ENCODE results near the gene SLC2A5.

The SLC2A5 gene

DNA sequence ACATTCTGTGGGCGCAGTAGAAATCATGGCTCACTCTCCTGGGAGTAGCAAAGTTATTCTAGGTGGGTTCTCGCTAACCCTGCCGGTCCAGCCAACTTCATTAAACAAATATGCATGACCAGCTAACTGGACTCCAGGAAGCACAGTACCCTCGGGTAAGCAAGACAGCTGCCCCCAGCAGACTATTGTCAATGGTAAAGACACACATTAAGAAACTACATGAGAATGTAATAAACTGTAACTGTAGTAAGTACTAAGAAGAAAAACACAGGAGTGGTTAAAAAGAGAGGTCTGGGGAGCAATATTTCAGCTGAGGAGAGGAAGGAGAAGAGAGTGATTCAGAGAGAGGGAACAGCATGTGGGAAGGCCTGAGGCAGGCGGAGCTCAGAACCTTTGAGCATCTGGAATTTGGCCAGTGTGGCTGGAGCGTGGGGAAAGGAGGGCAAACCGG lies 7.4 kb downstream of the SLC2A5 start:
- no peak for DNase-seq (ENCODE audit: low read depth)

DNA sequence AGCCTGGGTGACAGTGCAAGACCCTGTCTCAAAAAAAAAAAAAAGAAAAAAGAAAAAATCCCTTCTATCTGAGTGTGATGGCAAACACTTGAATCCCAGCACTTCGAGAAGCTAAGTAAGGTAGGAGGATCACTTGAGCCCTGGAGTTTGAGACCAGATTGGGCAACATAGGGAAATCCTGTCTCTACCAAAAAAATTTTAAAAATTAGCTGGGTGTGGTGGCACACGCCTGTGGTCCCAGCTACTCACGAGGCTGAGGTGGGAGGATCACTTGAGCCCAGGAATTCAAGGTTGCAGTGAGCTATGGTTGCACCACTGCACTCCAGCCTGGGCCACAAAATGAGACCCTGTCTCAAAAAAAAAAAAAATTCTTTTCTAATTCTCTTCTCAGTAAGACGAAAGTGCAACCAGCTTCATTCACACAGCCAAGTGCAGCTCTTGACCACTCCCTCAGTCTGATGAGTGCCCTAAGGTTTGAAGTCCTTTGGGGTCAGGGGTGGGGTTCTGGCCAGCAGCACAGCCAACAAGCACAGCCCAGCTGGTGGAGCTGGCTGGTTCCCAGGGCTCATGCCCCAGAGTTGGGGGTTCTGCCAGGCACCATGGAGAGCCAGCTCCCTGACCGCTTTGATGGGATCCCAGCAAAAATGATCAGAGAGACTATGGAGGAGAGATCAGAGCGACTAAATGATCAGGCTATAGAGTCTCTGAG lies 8.0 kb downstream of the SLC2A5 start:
- no peak for DNase-seq (ENCODE audit: low read depth)

DNA sequence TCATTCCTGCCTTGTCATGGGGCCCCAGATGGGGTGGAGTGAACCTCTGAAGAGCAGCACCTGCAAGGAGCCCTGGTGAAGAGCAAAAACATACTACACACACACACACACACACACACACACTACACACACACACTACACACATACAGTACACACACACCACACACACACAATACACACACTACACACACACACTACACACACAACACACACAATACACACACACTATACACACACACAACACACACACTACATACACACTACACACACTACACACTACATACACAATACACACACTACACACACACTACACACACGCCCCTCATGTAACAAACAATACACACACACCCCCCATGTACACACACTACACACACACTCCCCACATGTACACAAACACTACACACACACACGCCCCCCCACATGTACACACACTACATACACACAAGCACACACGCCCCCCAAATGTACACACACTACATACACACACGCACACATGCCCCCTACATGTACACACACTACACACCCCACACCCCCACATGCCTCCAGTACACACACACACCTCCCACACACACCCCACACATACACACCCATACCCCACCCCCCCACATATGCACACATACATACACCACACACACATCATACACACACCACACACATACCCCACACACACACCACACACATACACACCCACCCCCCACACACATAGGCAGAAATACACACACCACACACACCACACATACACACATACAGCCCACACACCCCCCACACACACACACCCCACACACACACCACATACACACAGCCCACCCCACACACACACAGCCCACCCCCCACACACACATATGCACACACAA lies 9.3 kb downstream of the SLC2A5 start:
- no peak for DNase-seq (ENCODE audit: low read depth)

DNA sequence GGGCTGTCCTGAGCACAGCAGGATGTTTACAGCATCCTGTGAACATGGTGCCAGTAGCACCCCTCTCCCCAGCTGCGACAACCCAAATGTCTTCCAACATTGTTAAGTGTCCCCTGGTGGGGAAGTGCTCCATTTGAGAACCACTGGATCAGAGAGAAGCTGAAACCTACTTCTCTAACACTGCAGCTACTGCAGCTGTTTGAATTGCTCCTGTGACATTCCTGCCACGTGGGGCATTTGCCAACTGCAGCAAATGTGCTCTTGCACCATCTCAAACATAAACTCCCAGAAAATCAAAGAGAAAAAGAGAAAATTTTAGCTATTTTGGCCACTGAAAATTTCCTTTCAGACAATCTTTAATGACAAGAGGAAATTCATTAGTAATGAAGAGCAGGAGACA lies 11.0 kb downstream of the SLC2A5 start:
- DNase-seq (ENCODE audit: low read depth): no peak

DNA sequence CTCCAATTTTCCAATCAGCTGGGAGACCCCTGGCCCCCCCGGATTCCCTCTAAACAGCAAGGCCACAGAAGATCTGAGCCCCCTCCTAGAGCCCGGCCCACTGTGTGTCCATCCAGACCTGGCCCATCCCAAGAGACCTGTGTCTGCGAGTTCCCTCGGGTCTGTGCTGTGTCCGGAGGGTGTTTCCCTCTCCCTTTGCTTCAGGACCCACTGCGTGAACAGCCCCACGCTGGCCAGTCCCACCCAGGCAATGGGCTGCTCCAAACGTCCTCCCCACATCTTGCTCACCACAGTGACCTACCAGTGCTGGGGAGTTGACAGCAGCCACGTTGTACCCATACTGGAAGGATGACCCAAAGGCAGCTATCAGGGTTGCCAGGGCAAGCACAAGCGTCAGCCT lies 11.6 kb downstream of the SLC2A5 start:
- DNase-seq (ENCODE audit: low read depth): no peak

DNA sequence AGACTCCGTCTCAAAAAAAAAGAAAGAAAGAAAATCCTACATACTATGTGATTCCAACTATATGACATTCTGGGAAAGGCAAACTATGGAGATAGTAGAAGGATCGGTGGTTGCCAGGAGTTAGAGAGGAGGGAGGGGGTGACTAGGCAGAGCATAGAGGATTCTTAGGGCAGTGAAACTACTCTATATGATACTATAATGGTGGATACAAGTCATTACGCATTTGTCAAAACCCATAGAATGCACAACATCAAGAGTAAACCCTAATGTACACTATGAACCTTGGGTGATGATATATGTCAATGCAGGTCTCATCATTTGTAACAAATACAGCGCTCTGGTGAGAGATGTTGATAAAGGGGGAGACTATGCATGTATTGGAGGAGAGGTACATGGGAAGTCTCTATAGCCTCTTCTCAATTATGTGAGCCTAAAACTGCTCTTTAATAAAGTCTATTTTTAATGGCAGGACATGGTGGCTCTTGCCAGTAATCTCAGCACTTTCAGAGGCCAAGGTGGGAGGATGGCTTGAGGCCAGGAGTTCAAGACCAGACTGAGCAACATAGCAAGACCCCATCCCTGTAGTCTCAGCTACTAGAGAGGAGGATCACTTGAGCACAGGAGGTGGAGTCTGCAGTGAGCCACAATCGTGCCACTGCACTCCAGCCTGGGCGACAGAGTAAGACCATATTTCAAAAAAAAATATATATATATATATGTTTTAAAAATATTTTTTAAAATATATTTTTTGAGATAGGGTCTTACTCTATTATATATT lies 17.0 kb downstream of the SLC2A5 start:
- DNase-seq (ENCODE audit: low read depth): no peak

DNA sequence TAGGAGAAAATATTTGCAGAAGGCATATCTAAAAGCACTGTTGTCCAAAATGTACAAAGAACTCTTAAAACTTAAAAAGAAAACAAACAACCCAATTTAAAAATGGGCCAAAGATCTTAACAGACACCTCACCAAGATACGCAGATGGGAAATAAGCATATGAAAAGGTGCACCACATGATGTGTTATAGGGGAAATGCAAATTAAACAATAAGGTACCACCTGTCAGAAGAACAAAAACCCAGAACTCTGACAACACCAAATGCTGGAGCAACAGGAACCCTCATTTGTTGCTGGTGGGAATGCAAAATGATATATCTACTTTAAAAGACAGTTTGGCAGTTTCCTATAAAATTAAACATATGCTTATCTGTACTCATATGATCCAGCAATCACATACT lies 18.1 kb downstream of the SLC2A5 start:
- DNase-seq (ENCODE audit: low read depth): no peak

DNA sequence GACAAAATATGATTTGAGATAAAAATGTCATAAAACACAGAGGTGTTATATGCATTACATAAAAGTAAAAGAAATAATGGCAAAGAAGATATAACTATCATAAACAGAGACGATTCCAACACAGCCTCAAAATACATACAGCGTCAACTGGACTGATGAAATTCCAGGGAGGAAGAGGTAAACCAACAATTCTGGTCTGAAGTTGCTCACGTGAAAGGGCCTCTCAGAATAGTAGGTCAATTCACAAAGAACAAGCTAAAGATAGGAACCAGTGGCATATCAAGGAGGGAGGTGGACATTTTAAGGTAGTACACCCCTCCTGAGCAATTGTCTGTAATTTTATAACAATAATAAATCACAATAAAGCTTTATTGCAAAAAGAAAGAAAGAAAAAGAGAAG lies 18.6 kb downstream of the SLC2A5 start:
- no peak for DNase-seq (ENCODE audit: low read depth)

DNA sequence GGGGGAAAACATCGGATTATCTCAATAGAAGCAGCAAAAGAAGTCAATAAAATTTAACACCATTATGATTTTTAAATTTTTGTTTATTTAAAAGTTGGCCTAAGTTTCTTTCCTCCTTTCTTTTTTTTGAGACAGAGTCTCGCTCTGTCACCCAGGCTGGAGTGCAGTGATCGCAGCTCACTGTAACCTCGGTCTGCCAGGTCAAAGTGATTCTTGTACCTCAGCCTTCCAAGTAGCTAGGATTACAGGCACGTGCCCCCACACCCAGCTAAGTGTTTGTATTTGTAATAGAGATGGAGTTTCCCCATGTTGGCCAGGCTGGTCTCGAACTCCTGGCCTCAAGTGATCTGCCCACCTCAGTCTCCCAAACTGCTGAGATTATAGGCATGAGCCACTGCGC lies 20.9 kb downstream of the SLC2A5 start:
- DNase-seq (ENCODE audit: low read depth): no peak

DNA sequence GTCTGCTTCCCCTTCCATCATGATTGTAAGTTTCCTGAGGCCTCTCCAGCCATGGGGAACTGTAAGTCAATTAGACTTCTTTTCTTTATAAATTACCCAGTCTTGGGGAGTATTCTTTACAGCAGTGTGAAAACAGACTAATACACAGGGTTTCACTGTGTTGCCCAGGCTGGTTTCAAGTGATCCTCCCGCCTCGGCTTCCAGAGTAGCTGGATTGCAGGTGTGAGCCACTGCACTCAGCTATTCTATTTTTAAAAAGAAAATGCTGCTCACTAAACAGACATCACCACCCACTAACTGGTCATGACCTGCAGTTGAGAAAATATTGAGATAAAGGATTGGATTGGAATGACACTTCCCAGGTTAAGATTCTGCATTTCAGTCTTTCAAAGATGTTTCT lies 22.4 kb downstream of the SLC2A5 start:
- no peak for DNase-seq (ENCODE audit: low read depth)

DNA sequence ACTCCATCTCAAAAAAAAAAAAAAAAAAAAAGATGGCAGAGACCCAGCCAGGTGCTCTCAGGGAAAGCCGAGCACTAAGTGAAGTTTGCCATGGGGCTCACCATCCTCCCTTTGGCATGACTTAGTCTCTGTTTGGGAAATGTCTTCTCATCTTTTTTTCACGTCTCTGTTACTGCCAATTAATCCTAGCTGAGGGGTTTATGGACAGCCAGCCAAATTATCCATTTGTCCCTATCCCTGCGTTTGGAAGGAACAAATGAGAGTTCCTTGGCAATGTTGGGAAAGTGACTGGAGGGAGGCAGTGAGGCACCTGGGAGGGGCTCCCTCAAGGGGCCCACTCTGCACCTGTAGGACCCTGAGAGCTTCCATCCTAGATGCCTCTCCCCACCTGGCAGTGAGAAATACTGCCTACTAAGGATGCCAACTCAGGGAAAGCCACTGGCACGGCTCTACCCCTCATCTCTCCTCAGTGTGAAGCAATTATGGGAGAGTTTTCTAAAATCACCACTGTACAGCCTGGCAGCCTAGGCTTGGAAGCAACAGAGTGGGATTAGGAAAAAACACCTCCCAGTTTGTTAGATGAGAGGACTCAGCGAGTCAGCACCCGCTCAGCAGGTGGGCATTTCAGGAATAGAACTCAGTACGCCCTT lies 23.4 kb downstream of the SLC2A5 start:
- no peak for DNase-seq (ENCODE audit: low read depth)

DNA sequence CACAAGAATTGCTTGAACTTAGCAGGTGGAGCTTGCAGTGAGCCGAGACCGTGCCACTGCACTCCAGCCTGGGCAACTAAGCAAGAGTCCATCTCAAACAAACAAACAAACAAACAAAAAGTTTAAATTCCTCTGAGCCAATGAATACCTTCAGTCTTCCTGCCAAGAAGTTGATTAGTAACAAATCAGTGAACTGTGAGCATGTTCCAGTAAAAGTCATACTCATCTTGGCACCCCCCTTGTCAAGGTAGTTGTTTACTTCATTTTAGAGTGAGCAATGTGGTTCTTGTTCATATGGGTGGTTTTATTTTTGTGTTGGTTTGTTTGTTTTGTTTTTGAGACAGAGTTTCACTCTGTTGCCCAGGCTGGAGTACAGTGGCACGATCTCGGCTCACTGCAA lies 25.2 kb downstream of the SLC2A5 start:
- no peak for DNase-seq (ENCODE audit: low read depth)

DNA sequence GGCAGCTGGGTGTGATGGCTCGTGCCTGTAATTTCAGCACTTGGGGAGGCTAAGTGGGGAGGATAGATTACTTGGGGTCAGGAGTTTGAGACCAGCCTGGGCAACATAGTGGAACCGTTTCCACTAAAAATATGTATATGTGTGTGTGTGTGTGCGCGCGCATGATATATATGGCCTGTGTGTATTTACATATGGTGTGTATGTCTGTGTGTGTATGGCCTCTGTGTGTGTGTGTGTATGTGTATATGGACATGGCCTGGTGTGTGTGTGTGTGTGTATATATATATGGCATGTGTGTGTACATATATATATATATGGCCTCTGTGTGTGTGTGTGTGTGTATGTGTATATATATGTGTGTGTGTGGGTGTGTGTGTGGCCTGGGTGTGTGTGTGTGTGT lies 27.2 kb downstream of the SLC2A5 start:
- no peak for DNase-seq (ENCODE audit: low read depth)

DNA sequence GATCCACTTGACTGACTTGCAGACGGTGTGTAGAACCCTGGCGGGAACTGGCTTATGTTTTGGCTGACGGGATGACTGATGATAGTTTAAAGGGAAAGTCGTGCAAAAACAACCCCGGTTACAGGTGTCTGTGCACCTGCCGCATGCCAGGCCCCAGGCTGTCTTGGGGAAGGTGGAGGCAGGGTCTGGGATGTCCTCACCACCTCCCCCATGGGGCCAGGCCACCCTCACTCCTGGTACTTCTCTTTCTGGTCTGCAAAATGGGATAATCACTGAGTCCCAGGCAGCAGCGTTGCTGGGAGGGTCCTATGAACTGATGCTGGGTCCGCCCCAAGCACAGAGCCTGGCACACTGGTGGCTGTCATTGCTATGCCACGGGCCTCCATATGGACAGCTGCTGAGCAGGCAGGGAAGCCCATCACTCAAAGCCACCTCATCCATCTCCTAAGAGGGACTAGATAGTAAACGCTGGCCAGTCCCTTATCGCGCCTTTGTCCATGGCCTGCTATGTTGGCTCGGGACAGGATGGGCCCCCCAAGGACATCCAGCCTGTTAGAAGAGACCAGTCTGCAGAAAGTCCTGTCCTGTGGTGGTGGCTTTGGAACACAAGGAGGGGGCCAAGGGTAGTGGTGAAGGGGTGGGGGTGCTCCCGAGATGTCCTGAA lies 28.2 kb downstream of the SLC2A5 start:
- DNase-seq (ENCODE audit: low read depth): no peak

DNA sequence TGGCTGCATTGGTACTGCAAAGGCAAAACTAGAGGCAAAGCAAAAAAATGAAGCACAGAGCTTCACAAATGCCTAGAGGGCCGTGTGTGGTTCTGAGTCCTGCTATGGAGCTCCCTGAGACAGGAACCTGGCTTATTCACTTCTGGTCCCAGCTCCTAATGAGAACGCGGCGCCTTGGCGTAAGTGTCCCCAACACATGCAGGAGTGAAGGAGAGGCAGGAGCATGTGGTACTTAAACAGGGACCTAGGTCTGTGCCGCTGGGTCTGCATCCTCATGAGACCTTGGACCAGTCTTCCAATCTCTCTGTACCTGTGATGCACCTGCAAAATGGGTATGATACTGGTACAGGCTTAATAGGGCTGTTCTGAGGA lies 28.8 kb downstream of the SLC2A5 start:
- DNase-seq (ENCODE audit: low read depth): no peak

DNA sequence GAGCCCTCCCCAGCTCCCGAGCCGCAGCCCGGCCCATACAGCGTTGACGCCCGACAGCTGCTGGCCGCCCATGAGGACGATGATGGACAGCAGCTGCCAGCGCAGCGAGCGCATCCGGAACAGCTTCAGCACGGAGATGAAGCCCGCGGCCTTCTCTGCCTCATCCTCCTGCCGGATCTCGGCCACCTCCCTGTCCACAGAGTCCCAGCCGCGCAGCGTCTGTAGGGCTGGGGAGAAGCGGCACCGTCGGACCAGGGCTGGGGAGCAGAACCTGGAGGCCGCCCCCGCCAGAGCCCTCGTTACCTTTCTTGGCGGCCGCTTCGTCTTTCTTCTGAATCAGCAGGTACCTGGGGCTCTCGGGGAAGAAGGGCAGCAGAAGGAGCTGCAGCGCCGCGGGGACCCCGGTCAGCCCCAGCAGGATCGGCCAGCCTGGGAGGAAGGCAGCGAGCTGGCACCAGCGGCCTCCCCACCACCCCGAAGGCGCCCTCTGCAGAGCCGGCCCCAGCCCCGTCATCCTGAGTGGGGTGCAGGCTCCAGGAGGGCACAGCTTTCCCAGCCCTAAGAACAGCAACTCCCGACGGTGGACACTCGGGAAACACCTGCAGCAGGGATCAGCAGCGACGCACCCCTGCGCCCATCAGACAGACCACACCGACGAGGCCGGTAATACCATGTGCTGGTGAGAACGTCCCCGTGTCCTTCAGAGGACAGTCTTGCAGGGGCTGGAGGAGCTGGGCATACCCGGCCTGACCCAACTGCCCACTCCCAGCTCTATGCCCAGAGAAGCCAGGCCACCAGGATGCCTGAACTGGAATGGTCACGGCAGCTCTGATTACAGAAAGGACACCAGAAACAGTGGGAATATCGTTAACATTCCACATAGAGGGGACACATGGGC lies 29.4 kb downstream of the SLC2A5 start:
- no peak for DNase-seq (ENCODE audit: low read depth)

DNA sequence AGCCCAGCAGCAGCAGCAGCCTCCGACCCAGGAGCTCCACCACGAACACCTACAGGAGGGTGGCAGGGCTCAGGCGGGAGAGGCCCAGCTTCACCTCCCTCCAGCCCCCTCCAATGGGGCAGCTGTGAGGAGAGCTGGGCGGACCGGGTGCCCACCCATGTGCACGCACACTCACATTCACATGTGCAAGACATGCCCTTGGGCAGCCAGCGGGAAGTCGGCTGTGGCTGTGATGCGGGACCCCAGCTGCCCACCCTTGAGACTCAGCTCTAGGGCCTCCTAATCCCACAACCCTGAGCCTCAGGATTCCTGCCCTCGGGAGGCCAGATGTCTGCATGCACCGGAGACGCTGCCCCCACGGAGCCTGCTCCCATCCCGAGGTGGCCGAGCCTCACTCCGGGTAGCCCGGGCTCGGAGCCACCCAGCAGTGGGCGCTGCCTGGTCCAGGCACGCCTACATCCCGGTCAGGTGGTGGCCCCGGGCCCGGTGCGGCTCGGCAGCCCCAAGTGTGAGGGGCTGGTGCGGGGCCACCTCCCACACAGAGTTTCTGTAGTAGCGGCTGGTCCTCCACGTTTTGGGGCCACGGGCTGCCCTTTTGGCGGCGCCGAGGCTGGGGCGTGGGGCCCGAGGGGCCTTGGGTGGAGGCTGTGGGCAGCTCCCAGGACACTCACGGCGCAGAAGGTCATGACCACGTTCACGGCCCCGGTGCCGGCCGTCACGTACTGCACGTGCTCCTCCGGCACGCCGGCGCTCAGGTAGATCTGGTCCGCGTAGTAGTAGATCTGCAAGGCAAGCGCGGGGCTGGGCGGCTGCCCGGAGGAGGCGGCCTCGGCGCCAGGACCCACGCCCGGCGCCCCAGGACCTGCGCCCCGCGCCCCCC lies 30.3 kb downstream of the SLC2A5 start:
- DNase-seq (ENCODE audit: low read depth): no peak

DNA sequence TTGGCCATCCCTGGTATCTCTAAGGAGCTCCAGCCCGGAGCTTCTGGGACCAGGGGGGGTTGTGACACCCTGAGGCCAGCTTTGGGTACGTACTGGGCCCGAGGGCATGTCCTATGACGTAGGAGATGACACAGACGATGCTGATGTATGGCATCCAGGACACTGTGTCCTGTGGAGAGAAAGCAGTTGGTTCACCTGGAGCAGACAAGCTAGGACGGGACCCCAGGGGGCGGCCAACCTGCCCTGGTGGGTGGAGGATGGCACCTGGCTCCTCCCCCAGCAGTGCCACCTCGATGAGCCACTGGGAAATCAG lies 31.1 kb downstream of the SLC2A5 start:
- DNase-seq (ENCODE audit: low read depth): no peak

DNA sequence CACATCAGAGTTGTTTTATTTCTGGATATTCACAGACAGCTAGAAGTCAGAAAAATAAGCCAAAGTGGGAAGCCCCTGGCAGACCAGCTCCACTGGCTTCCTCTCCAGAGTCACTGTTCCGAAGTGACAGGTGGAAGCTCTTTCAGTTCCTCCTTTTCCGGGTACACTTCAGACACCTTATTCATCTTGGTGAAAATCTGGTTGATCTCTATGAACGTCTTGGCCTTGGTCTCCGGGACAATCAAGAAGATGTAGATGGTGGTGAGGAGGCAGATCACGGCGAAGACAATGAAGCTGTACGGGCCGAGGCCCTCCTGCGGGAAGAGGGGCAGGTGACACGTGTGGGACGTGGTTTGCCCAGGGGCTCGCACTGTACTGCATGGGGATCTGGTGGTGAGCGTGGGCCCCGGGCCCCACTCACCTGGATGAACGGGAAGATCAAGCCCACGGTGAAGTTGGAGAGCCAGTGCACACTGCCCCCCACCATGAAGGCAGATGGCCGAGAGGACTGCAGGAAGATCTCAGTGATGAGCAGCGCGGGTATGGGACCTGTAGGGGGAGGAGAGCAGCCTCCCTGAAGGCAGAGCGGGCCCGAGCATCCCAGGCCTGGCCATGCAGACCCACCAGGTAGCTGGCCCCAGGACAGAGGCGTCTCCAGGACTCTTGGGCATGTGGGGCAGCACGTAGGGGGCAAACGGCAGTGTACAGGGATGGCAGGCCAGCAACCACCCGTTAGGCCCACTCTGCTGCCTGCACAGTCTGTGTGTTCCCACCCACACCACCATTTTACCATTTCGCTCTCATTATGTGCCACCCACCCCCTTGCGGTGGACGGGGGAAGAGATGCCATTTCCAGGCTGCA lies 31.7 kb downstream of the SLC2A5 start:
- DNase-seq (ENCODE audit: low read depth): no peak

Measured in T-helper 22 cell (primary cell).